Right renal pelvis (tissue), 4 donors: Measurements from ENCODE around the gene BOD1. TPM values are rescaled to one million over a fixed set of nuclear protein-coding genes. Genes with fewer than 3 reads are reported as not detected.
A peak's percentile ranks its signal among the peaks of the same experiment; 100 is the strongest.

Experiments
- DNase-seq, 4 donors: peaks; one replicate each; pipeline ENCODE4 v3.0.0-alpha.2; 2013; ENCODE audit warnings: low read depth in 4 of 4, low spot score in 3 of 4, missing footprints in 1 of 4
- polyA plus RNA-seq, 4 donors: library from polyadenylated mRNA; unstranded; fragments of 120-200 nt; gene quantifications; one replicate each; pipeline ENCODE4 v1.2.1, GENCODE V29; 2013; ENCODE audit not compliant: insufficient read length in 4 of 4

The BOD1 gene
- 100 to 1,000 TPM; 109 to 118 (median 116) TPM for polyA plus RNA-seq

GRCh38 chr5:173616577-173617118 lies at the start of gene BOD1:
Gene BOD1 (minus strand): TSS chr5:173616650. CDS start chr5:173616436, 214 bp downstream.
- peak; percentile 90 to 98 (median 98) for DNase-seq

DNA sequence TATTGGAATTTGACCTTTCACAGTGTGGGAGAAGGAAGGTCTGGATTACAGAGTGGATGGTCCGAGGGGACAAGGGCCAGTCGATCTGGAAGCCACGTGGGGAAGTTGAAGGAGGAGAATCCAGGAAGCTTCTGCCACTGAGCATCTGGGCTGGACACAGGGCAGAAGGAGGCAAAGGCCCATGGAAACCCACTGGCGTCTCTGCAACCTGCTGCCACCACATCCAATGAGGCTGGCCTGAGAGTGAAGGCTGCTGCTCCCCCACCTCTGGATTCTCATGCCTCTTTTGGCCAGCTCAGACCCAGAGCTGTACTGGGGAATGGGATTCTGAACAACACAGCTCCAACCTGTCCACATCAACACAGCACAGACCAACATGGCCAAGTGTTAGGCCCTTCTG lies 48.9 kb upstream of the BOD1 start:
- no peak for DNase-seq

DNA sequence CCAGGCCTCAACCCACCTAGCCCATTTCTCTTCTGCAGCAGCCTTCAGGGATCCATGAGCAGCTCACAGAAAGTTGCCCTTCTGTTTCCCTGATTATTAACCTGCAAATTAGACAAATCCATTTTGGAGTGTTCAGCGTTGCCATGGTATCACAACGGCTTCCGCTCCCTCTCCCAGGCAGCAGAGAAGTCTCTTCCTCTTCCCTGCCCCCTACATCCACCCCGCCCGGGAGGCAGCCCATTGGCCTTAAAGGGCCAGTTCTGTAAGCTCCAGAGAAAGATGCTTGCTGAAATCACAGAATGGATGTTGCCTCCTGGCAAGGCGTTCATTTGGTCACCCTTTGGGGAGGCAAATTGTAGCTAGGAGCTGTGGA lies 47.7 kb upstream of the BOD1 start:
- DNase-seq = no peak

GRCh38 chr5:173663352-173664153 lies 47.1 kb upstream of the BOD1 start:
- no peak for DNase-seq

- no peak for DNase-seq
Observed at GRCh38 chr5:173662581-173663351, 46.3 kb upstream of the BOD1 start.

DNA sequence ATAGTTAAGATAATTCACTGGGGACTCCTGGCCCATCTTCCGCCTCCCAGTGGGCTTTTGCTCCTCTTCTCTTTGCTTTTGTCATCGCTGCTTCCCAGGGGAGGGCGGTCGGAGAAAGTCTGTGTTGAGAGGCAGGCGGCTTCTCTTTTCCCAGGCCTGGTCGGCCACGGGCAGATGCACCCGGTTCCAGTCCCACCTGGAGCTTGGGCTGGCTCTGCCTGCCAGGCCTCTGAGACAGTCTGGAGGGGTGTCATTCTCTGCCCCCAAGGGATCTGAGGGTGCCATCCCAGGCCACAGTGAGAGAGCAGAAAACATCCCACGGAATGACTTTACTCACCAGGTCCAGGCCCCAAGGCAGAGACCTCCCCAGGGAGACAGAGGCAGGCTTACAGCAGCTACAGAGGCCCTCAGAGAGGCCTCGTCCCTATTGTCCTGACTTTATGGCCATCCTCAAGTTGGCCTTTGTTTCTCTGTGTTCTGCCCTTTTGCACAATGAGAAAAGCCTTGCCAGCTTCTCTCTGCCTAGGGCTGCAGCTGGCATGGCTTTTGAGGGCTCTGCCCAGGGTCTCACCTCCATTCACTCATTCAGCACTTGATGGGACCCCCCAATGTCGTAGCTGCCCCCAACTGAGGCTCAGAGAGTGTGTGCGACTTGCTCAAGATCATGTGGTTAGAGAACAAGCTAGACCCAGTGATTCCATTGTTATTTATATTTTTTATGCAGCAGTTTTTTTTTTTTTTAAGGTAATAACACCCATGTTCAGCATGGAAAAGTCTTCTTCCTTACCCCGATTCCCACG lies 44.2 kb upstream of the BOD1 start:
- DNase-seq = no peak

GRCh38 chr5:173659423-173659822 lies 43.0 kb upstream of the BOD1 start:
- DNase-seq = no peak

- DNase-seq = no peak
Observed at GRCh38 chr5:173657741-173658356, 41.4 kb upstream of the BOD1 start.

DNA sequence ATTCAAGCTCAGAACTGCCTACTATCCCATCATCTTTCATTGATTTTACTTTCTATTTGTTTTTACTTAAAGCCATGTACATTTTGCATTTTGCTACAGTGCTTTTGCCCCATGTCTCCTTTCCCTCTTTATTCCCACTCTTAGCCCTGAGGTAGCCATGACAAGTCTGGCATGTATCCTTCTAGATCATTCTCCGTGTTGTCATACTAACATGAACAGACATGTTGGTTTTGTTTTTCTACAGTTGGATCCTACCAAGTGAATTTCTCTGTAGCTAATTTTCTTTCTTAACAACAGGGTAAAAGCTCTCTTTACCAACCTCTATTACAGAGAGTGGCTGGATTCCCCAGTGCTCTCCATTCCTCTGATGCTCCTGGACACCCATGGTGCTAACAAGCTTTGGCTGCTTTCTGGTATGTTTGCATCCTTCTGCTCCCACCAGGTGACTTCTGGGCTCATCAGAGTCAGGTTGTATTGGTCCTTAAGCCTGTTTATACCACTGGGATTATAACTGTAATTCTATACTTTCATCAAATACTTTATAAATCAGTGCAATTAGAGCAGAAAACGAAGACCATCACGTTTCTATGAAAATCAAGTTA lies 38.8 kb upstream of the BOD1 start:
- DNase-seq = no peak

- no peak for DNase-seq
Observed at GRCh38 chr5:173653822-173654523, 37.5 kb upstream of the BOD1 start.

- no peak for DNase-seq
Observed at GRCh38 chr5:173648308-173648866, 31.9 kb upstream of the BOD1 start.

DNA sequence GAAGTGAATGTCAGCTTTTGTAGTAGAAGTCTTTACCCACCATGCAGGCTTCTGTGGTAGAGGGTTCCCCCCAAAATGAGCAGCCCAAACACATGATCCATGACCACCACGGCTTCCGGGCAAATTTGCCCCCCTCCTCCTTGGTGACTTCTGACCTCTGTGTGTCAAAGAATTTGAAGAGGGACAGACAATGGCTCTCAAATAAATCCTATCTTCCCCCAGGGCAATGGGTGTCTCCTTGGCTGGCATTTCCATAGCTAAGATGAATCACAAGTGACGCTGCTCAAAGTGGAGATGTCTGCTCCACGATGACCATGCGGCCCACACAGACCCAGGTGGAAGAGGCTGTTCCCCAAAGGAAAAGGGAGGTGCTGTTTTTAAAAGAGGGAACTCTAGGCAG lies 30.2 kb upstream of the BOD1 start:
- no peak for DNase-seq

DNA sequence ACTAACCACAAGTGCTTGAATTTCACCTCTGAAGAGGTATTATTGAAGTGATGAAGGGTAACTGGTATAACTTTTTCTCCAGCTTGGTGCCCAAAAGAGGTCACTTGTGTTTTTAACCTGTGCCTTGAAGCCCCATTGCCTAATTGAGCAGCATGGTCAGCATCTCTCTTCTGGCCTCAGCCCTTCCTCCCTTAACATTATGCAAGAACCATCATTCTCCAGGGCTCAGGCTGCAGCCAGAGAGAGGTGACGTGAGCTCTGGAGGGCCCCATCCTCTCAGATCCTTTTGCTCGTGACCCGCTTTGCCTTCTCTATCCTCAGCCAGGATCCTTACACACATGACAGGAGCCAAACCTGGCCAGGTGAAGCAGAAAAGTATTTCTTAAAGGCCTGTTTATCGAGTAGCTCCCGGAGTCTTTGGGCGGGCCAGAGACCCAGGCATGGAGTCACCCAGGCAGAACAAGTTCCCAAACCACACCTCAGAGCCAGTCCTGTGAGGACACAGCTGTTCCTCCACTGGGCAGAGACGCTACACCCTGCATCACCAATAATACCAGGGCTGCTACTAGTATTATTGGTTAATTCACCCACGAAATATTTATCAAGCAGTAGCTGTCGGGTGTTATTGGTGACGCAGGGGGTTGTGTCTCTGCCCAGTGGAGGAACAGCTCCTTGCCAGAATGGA lies 29.6 kb upstream of the BOD1 start:
- no peak for DNase-seq

DNA sequence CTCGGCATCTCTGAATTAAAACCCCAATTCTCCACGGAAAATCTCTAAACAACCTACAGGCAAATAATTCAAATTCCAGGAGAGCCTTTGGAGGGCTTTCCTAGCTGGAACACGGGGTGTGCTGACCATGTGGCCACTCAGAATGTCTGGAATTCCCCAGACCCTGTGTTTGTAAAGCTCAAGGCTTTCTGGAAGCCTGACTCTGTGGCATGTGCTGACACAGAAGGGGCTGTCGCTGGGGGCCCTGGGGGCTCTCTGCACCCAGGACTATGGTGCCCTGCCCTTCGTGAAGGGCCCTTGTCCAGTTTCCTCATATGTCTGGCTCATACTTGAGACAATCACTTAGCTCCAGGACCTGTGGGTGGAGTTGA lies 29.0 kb upstream of the BOD1 start:
- peak in 1 of 4 donors; percentile 53 for DNase-seq

GRCh38 chr5:173644673-173645436 lies 28.4 kb upstream of the BOD1 start:
- no peak for DNase-seq

DNA sequence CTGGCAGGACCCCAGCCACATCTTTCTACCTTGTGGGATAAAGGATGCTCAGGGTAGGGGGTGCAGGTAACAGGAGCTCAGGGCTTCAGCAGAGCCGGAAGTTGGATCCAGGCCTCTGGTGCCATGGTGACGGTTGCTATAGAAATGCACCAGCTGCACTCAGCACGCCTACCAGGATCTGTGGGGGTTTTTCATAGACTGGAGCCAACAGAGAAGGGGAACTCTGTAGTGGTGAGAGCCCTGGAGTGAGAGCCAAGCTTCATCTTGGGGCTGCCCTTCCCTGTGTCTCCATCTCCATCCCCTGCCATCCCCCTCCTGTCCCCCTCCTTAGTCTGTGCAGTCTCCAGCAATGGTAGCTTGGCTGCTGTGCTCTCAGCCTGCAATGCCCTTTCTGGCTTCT lies 27.5 kb upstream of the BOD1 start:
- no peak for DNase-seq

DNA sequence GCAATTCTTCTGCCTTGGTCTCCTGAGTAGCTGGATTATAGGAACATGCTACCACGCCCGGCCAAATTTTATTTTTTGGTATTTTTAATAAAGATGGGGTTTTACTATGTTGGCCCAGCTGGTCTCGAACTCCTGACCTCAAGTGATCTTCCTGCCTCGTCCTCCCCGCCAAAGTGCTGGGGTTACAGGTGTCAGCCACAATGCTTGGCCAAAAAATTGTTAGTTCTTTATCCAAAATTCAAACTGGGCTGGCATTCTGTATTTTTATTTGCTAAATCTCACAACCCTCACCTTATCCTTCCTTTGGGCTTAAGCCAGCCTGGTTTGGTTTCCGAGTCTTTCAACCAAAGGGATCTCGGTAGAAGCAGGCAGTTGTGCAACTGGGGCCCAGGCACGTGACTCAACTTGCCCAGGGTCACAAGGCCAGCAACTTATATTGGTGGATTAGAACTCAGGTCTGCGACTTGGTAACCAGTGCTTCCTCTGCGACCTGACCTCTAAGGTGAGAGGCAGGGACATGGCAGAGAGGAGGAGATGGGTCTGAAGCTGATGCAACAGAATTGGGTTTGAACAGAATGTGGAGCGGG lies 26.5 kb upstream of the BOD1 start:
- DNase-seq = no peak
